ENCODE measurements around the gene LNX1. TPM values are rescaled to one million over a fixed set of nuclear protein-coding genes. Genes with fewer than 3 reads are reported as not detected.

LNX1 gene
- total and polyA plus RNA-seq, 2 of the 13 experiments (the other 11 are each of a cell fraction or from before 2014, with no cell fraction given): 0.49 TPM

GRCh38 chr4:53455766-53456165, 135.5 kb downstream of the LNX1 start (continued):
- TF ChIP-seq NR2C2 (CRISPR knock-in tag; IDR thresholded peaks at IDR 0.05; ENCODE audit: borderline replicate concordance): no peak
- 0 out of 2 replicates have a peak, but pooled peaks have one; percentile 29 for TF ChIP-seq NCOA2 (CRISPR knock-in tag; IDR thresholded peaks at IDR 0.05)
- no peak for TF ChIP-seq AHDC1 (CRISPR knock-in tag; IDR thresholded peaks at IDR 0.05; ENCODE audit: borderline replicate concordance)
- TF ChIP-seq ZNF670 (CRISPR knock-in tag; IDR thresholded peaks at IDR 0.05; ENCODE audit: borderline replicate concordance): no peak
- TF ChIP-seq SOX13 (IDR thresholded peaks at IDR 0.05): no peak
- peak in 1 of 2 experiments; percentile 42; a peak in 1 of 4 replicates for TF ChIP-seq SOX13 (CRISPR knock-in tag; conservative IDR thresholded peaks at IDR 0.05 in 1 of 2, IDR thresholded peaks at IDR 0.05 in 1 of 2)
- peak in 1 of 2 experiments; percentile 40; a peak in 1 of 4 replicates for TF ChIP-seq REST (IDR thresholded peaks at IDR 0.05; ENCODE audit: borderline replicate concordance in 1 of 2, low read depth in 1 of 2, low read length in 2 of 2)
- TF ChIP-seq GMEB2 (CRISPR knock-in tag; IDR thresholded peaks at IDR 0.05; ENCODE audit: low read depth): no peak
- no peak for TF ChIP-seq ZBTB34 (CRISPR knock-in tag; IDR thresholded peaks at IDR 0.05)
- TF ChIP-seq HMG20A (CRISPR knock-in tag; IDR thresholded peaks at IDR 0.05; ENCODE audit: borderline replicate concordance): 0 out of 2 replicates have a peak, but pooled peaks have one; percentile 27
- peak; percentile 97 for TF ChIP-seq FOXA1 (IDR thresholded peaks at IDR 0.05)
- peak; percentile 97 for TF ChIP-seq FOXA1 (CRISPR knock-in tag; IDR thresholded peaks at IDR 0.05)
- peak; percentile 98 for TF ChIP-seq HHEX (CRISPR knock-in tag; IDR thresholded peaks at IDR 0.05)
- TF ChIP-seq RARA (CRISPR knock-in tag; IDR thresholded peaks at IDR 0.05): peak; percentile 74
- peak; percentile 23; the same call in 1 of the 2 replicates for TF ChIP-seq MLX (CRISPR knock-in tag; IDR thresholded peaks at IDR 0.05)
- no peak for TF ChIP-seq REPIN1 (CRISPR knock-in tag; IDR thresholded peaks at IDR 0.05; ENCODE audit: borderline replicate concordance, low read depth)
- peak; percentile 85 for TF ChIP-seq BCL6 (CRISPR knock-in tag; IDR thresholded peaks at IDR 0.05)
- peak; percentile 83 for TF ChIP-seq ZFP36 (IDR thresholded peaks at IDR 0.05; ENCODE audit: borderline replicate concordance, low read depth, low read length, partially characterized antibody)

Data from HepG2 (cell line).